PC-9 (cell line): ENCODE results near the gene CILP. TPM values are rescaled to one million over a fixed set of nuclear protein-coding genes. Genes with fewer than 3 reads are reported as not detected.

ENCODE experiments used
- BruUV-seq: library from RNA; stranded (reverse); fragments of 400-500 nt; replicated peaks from 2 replicates; lab custom pipeline; 2021; lab: Mats Ljungman, UMichigan
- CTCF ChIA-PET: fragments of 300-600 bp; sonication (Branson Sonifier 250); formaldehyde crosslinking; loops from one replicate; lab custom pipeline; 2022; ENCODE audit warnings: antibody characterized with exemption; lab: Charles Lee
- POLR2A ChIA-PET: fragments of 300-600 bp; sonication (Branson Sonifier 250); formaldehyde crosslinking; loops from one replicate; lab custom pipeline; 2022; ENCODE audit warnings: antibody characterized with exemption; ENCODE audit not compliant: unreplicated experiment; lab: Charles Lee
- DNase-seq, 2 experiments: peaks; one replicate each; pipeline versions ENCODE4 v3.0.0 to v3.0.0-alpha.2; 2015 to 2022; ENCODE audit warnings: mixed read lengths in 1 of 2
- H2AFZ ChIP-seq: fragments of 200-600 bp; sonication (generic); 2 replicates; pipeline ENCODE4 v1.8.1; 2017; ENCODE audit warnings: antibody characterized with exemption
- H3F3A ChIP-seq: fragments of 200-600 bp; sonication (generic); 2 replicates; pipeline ENCODE4 v1.8.1; 2017; ENCODE audit warnings: antibody characterized with exemption, mild to moderate bottlenecking, low read depth; ENCODE audit not compliant: insufficient read depth
- H3K27ac ChIP-seq: fragments of 200-600 bp; sonication (generic); 2 replicates; pipeline ENCODE4 v1.6.1; 2016; ENCODE audit warnings: mixed run types
- H3K27me3 ChIP-seq: fragments of 200-600 bp; sonication (generic); 2 replicates; pipeline ENCODE4 v1.6.1; 2016; ENCODE audit warnings: low read depth, mixed run types; ENCODE audit not compliant: insufficient read depth
- H3K36me3 ChIP-seq: fragments of 200-600 bp; sonication (generic); 2 replicates; pipeline ENCODE4 v1.6.1; 2016; ENCODE audit warnings: low read depth, mixed run types
- H3K4me1 ChIP-seq: fragments of 200-600 bp; sonication (generic); replicated peaks from 2 replicates; pipeline ENCODE4 v1.6.1; 2016; ENCODE audit warnings: mixed run types; ENCODE audit not compliant: insufficient read depth
- H3K4me2 ChIP-seq: fragments of 200-600 bp; sonication (generic); 2 replicates; pipeline ENCODE4 v1.6.1; 2017; ENCODE audit warnings: mixed run types
- H3K4me3 ChIP-seq: fragments of 200-600 bp; sonication (generic); 2 replicates; pipeline ENCODE4 v1.6.1; 2016; ENCODE audit warnings: mixed run types
- H3K79me2 ChIP-seq: fragments of 200-600 bp; sonication (generic); 2 replicates; pipeline ENCODE4 v1.6.1; 2017; ENCODE audit warnings: low read depth, mixed run types
- H3K9me2 ChIP-seq: fragments of 200-600 bp; sonication (generic); 2 replicates; pipeline ENCODE4 v1.8.1; 2017; ENCODE audit warnings: mild to moderate bottlenecking; ENCODE audit not compliant: insufficient read depth
- H3K9me3 ChIP-seq: fragments of 200-600 bp; sonication (generic); 2 replicates; pipeline ENCODE4 v1.8.1; 2016; ENCODE audit warnings: low read depth; ENCODE audit not compliant: insufficient read depth
- H4K20me1 ChIP-seq: fragments of 200-600 bp; sonication (generic); 2 replicates; pipeline ENCODE4 v1.8.1; 2017; ENCODE audit not compliant: insufficient read depth
- CTCF ChIP-seq: fragments of 200-600 bp; sonication (generic); conservative IDR thresholded peaks from 2 replicates; pipeline ENCODE4 v1.6.1; 2017; ENCODE audit warnings: mixed run types, antibody characterized with exemption, mild to moderate bottlenecking, moderate library complexity
- EZH2 ChIP-seq: fragments of 200-600 bp; sonication (generic); IDR thresholded peaks from 2 replicates; pipeline ENCODE4 v1.8.0; 2017; ENCODE audit warnings: antibody characterized with exemption, low read depth
- intact Hi-C: fragments of 100-400 bp; cut with micrococcal nuclease; formaldehyde crosslinking; loops from one replicate; pipeline ENCODE4 v1.10.0; 2022; ENCODE audit not compliant: unreplicated experiment
- total RNA-seq: library from RNA; stranded (reverse); gene quantifications from 2 replicates; pipeline ENCODE4 v1.2.3, GENCODE V29; 2021

CILP gene
- total RNA-seq, 1 experiment from 2014 or later = 0.07 TPM

DNA sequence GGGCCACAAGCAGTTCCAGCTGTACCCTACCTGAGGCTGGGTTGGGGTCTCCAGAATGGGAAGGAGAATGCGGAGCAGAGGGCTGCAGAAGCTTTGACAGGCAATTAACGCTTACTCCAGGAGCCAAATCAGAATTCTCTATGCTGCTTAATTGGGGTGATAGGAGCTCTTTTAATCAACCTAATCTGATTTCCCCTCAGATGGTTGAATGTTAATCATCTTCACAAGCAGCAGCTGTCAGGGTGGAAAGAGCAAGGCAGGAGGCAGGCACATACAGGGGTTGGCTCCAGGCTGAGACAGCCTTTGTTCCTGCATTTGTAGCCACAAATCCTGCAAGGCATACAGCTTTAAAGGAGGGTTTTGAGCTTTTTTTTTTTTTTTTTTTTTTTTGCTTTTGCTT, 2.6 kb downstream of the CILP start:
- DNase-seq = no peak
- H3K27ac ChIP-seq = no peak overlapping the region
- no peaks in the 10 kb centered on the region for H3K36me3 ChIP-seq
- H3K4me1 ChIP-seq = peaks cover 34% of the 10 kb centered on the region
- H2AFZ ChIP-seq = no peak overlapping the region
- H4K20me1 ChIP-seq = no peaks in the 10 kb centered on the region
- CTCF ChIA-PET = interaction anchor here (0.6 kb wide), 1 partner anchor 15 kb away, joined by 3 read pairs; no protein-coding TSS in a partner anchor
- TF ChIP-seq EZH2 = no peak
- TF ChIP-seq CTCF = no peak
- no peak overlapping the region for H3K4me2 ChIP-seq
- no TSS peak for BruUV-seq
- intact Hi-C loops = loop anchor here (10.0 kb wide), 1 partner anchor 46 kb away; no protein-coding TSS in a partner anchor
- no peaks in the 10 kb centered on the region for H3K9me2 ChIP-seq
- H3K27me3 ChIP-seq = no peaks in the 10 kb centered on the region
- POLR2A ChIA-PET = interaction anchor here (0.6 kb wide), 2 partner anchors 45 to 715 kb away, joined by 3 to 5 read pairs; no protein-coding TSS in a partner anchor
- H3K79me2 ChIP-seq = no peaks in the 10 kb centered on the region
- H3F3A ChIP-seq = peaks cover 17% of the 10 kb centered on the region; the same call in 1 of the 2 replicates
- H3K9me3 ChIP-seq = no peaks in the 10 kb centered on the region
- no peak overlapping the region for H3K4me3 ChIP-seq

- POLR2A ChIA-PET = interaction anchor here (0.6 kb wide), 1 partner anchor 43 kb away, joined by 8 read pairs; no protein-coding TSS in a partner anchor
- no peak overlapping the region for H2AFZ ChIP-seq
- DNase-seq = no peak
Measured at GRCh38 chr15:65207280-65207840, 3.9 kb downstream of the CILP start.

GRCh38 chr15:65206750-65207149, 4.5 kb downstream of the CILP start:
- peaks cover 17% of the 10 kb centered on the region; the same call in 1 of the 2 replicates for H3F3A ChIP-seq
- H3K27me3 ChIP-seq = no peaks in the 10 kb centered on the region
- H3K4me1 ChIP-seq = peaks cover 27% of the 10 kb centered on the region
- H2AFZ ChIP-seq = no peak overlapping the region
- TF ChIP-seq CTCF = no peak
- no peak for TF ChIP-seq EZH2
- no TSS peak for BruUV-seq
- H3K27ac ChIP-seq = no peak overlapping the region
- ChIA-PET CTCF (no interaction called here), POLR2A (no interaction called here)
- H3K36me3 ChIP-seq = no peaks in the 10 kb centered on the region
- no peaks in the 10 kb centered on the region for H4K20me1 ChIP-seq
- no peak overlapping the region for H3K4me3 ChIP-seq
- no peak overlapping the region for H3K4me2 ChIP-seq
- DNase-seq = no peak
- intact Hi-C loops = loop anchor here (10.0 kb wide), 1 partner anchor 48 kb away; no protein-coding TSS in a partner anchor
- H3K9me3 ChIP-seq = no peaks in the 10 kb centered on the region
- no peaks in the 10 kb centered on the region for H3K9me2 ChIP-seq
- no peaks in the 10 kb centered on the region for H3K79me2 ChIP-seq

More at GRCh38 chr15:65207280-65207840, 3.9 kb downstream of the CILP start:
- H3K4me3 ChIP-seq = no peak overlapping the region
- H3K79me2 ChIP-seq = no peaks in the 10 kb centered on the region
- H4K20me1 ChIP-seq = no peaks in the 10 kb centered on the region
- H3K4me2 ChIP-seq = no peak overlapping the region
- no peaks in the 10 kb centered on the region for H3K36me3 ChIP-seq
- CTCF ChIA-PET = no interaction called here
- BruUV-seq = no TSS peak
- H3K9me2 ChIP-seq = no peaks in the 10 kb centered on the region
- intact Hi-C loops = loop anchor here (10.0 kb wide), 1 partner anchor 47 kb away; no protein-coding TSS in a partner anchor
- peaks cover 33% of the 10 kb centered on the region for H3K4me1 ChIP-seq
- H3K27me3 ChIP-seq = no peaks in the 10 kb centered on the region
- no peaks in the 10 kb centered on the region for H3K9me3 ChIP-seq
- peaks cover 17% of the 10 kb centered on the region; the same call in 1 of the 2 replicates for H3F3A ChIP-seq
- no peak overlapping the region for H3K27ac ChIP-seq
- TF ChIP-seq CTCF (no peak), EZH2 (no peak)
